ENCODE results near the gene MAP2K7.

The MAP2K7 gene

DNA sequence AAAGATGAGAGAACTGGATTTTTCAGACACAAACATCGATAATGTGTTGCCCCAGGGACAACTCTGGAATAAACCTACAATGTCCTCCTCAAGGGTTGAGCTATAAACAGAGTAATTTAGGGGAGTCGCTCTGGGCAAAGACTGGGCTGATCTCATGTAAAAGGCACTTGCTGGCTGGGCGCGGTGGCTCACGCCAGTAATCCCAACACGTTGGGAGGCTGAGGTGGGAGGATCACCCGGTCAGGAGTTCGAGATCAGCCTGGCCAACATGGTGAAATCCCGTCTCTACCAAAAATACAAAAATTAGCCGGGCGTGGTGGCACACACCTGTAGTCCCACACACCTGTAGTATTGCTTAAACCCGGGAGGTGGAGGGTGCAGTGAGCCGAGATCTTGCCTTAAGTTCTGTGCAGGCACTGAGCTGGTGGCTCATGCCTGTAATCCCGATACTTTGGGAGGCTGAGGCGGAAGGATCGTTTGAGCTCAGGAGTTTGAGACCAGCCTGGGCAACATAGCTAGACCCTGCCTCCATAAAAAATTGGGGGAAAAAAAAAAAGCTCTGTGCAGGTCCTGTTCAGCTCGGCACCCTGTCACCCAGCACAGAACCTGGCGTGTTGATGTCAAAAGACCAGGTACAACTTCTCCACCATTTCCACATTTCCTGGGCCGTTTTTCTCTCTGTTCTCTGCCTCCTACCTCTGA lies 38.4 kb downstream of the MAP2K7 start:
- peak overlapping the region; percentile 81 for H3K27ac ChIP-seq

DNA sequence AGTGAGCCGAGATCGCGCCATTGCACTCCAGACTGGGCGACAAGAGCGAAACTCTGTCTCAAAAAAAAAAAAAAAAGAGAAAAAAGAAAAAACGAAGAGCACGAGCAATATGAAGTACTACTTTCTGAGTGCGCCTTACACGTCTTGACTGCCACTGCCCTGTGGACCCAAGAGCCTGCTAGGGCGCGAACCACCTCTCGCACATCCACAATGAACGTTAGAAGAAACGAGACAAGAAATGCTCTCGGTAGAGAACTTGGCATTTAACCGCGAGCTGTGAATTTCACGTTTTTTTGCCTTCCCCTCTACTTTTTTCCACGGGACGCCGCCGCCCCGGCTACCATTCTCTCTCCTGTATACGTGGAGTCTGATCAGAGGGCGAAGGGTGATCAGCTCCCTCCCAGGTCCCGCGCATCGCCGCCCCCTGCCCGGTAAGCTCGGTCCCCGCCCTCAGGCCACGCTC lies 39.3 kb downstream of the MAP2K7 start:
- TF ChIP-seq, protein P1, sequence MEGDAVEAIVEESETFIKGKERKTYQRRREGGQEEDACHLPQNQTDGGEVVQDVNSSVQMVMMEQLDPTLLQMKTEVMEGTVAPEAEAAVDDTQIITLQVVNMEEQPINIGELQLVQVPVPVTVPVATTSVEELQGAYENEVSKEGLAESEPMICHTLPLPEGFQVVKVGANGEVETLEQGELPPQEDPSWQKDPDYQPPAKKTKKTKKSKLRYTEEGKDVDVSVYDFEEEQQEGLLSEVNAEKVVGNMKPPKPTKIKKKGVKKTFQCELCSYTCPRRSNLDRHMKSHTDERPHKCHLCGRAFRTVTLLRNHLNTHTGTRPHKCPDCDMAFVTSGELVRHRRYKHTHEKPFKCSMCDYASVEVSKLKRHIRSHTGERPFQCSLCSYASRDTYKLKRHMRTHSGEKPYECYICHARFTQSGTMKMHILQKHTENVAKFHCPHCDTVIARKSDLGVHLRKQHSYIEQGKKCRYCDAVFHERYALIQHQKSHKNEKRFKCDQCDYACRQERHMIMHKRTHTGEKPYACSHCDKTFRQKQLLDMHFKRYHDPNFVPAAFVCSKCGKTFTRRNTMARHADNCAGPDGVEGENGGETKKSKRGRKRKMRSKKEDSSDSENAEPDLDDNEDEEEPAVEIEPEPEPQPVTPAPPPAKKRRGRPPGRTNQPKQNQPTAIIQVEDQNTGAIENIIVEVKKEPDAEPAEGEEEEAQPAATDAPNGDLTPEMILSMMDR (conservative IDR thresholded peaks at IDR 0.05): no peak

More for the DNA sequence above, 38.4 kb downstream of the MAP2K7 start:
- TF ChIP-seq, protein P1 (conservative IDR thresholded peaks at IDR 0.05): no peak

DNA sequence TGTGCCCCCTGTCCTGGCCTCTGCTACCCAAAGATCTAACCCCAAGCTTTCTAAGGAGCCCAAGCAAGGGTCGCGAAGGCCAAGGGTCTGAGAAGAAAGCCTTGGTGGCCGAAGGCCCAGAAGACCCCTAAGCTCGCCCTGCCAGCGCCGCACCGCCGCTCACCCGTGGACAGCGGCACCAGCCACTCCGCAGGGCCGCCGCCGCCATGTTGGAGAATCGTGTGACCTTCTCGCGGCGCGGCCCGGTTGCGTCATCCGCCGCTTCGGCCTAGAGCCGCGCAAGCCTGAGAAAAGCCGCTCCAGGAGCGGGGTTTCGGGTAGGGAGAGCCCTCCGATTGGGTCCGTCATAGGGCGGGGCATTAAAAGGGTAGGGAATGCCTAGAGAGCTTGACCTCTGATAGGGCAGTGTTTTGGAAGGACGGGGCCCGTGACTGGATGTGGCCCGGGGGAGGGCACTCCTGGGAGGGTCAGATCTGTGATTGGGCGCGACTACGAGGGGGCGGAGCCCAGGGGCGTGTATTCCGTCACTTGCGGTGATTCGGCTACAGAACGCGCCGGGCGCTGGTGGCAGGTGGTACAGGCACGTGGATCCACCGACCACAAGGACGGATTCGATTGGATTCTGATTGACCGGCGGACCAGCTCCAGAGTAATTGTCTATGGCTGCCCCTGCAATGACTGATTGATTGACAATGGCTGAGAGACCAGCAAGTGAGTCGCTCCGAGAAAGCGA lies 39.9 kb downstream of the MAP2K7 start, which contains the start of gene TIMM44:
Gene TIMM44 (minus strand): TSS at position 223 of the 733 bp plus-strand sequence. CDS start 15 bp downstream, at position 208.
- TF ChIP-seq, protein P1 (conservative IDR thresholded peaks at IDR 0.05): no peak
- H3K27ac ChIP-seq: peak within 1 kb of the TSS; percentile 81

More for the DNA sequence above, 39.3 kb downstream of the MAP2K7 start:
- H3K27ac ChIP-seq: peak overlapping the region; percentile 81

DNA sequence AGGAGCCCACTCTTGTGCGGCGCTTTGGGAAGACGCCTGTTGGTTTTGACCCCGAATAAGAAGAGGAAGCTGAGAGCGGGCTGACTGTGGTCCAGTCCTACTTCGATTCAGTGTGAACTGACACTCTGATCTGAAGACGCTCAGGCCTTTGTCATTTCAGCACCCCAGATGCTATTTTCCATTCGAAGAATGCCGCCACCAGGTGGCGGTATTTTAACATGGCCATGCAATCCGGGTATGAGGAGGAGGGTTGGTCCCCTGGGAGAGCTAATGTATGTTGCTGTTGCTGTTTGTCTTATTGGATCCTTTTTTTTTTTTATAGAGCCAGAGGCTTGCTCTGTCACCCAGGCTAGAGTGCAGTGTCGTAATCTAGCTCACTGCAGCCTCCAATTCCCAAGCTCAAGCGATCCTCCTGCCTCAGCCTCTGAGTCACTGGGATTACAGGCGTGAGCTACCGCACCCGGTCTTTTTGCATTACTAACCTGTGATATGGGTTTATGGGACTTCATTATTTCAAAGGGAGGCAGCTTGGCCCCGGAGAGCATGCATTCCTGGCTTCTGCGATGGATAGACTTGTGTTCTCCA lies 40.6 kb downstream of the MAP2K7 start:
- TF ChIP-seq, protein P1 (conservative IDR thresholded peaks at IDR 0.05): peak; percentile 80
- H3K27ac ChIP-seq: peak overlapping the region; percentile 81

DNA sequence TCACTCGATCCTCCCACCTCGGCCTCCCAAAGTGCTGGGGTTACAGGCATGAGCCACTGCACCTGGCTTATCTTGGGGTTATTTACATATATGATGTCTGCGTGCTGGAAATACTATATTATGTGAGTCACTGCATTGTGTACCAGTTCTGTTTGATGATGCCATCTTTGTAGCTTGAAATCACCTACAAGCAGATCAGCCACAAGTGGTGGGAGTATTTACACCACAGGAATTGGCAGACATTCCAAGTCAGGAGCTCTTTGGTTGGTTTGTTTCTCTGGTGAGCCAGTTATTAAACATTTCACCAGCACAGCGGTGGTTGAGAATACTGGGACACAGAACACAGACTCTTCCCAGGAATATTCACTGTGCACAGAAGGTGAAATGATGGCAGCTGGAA lies 44.3 kb downstream of the MAP2K7 start:
- TF ChIP-seq, protein P1 (conservative IDR thresholded peaks at IDR 0.05): no peak

DNA sequence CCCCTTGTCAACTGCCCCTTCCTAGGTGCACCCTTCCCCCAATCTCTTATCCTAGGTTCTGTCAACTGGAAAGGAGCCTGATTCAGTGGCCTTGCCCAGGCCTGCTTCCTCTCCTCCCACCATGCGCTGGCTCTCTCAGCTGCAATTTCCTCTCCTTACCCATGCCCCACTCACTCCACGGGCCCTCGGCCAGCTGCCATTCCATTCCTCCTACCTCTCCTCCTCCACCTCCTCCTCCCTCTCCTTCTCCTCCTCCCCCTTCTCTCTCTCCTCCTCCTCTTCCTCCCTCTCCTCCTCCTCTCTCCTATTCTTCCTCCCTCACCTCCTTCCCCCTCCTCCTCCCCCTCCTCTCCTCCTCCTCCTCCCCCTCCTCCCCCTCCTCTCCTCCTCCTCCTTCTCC lies 49.4 kb downstream of the MAP2K7 start:
- TF ChIP-seq, protein P1 (conservative IDR thresholded peaks at IDR 0.05): no peak
- no peak overlapping the region for H3K27ac ChIP-seq

More for the DNA sequence above, 44.3 kb downstream of the MAP2K7 start:
- no peak overlapping the region for H3K27ac ChIP-seq

DNA sequence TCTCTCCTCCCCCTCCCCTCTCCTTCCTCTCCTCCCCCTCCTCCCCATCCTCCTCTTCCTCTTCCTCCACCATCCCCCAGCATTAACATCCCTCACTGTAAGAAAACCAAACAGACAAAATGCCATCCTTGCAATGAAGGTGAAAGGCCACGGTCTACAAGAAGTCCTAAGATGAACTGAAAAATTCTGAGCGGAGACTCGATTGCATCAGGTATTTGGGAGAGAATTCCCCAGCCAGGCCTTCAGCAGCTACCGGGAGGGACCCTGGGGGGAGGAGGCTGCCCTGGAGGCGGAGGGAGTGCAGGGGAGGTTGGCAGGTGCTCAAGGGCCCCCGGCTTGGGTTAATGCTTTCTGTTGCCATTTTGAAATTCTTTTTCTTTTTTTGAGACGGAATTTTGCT lies 49.9 kb downstream of the MAP2K7 start:
- H3K27ac ChIP-seq: no peak overlapping the region
- TF ChIP-seq, protein P1 (conservative IDR thresholded peaks at IDR 0.05): no peak

Measured in VCaP (cell line).